Karpas-422 (cell line): ENCODE measurements around the gene CRTC2. TPM values are rescaled to one million over a fixed set of nuclear protein-coding genes. Genes with fewer than 3 reads are reported as not detected.

Experiments used
- DNase-seq: peaks from one replicate; pipeline ENCODE4 v3.0.0-alpha.2; 2015
- H2AFZ ChIP-seq: fragments of 200-600 bp; sonication (generic); 2 replicates; pipeline ENCODE4 v1.6.1; 2014; ENCODE audit warnings: antibody characterized with exemption, low read length, mixed read lengths
- H3K27ac ChIP-seq: fragments of 200-600 bp; sonication (generic); 2 replicates; pipeline ENCODE4 v1.5.1; 2014; ENCODE audit warnings: mild to moderate bottlenecking, low read length, moderate library complexity
- H3K27me3 ChIP-seq: fragments of 200-600 bp; sonication (generic); 2 replicates; pipeline ENCODE4 v1.6.1; 2014; ENCODE audit warnings: low read length, mixed read lengths
- H3K36me3 ChIP-seq: fragments of 200-600 bp; sonication (generic); 2 replicates; pipeline ENCODE4 v1.6.1; 2014; ENCODE audit warnings: low read length, mixed read lengths; ENCODE audit not compliant: insufficient read depth
- H3K4me1 ChIP-seq: fragments of 200-600 bp; sonication (generic); 2 replicates; pipeline ENCODE4 v1.6.1; 2014; ENCODE audit warnings: mild to moderate bottlenecking, low read length, mixed read lengths
- H3K4me2 ChIP-seq: fragments of 200-600 bp; sonication (generic); 2 replicates; pipeline ENCODE4 v1.6.1; 2014; ENCODE audit warnings: low read length, low read depth, mild to moderate bottlenecking; ENCODE audit not compliant: poor library complexity, severe bottlenecking
- H3K4me3 ChIP-seq: fragments of 200-600 bp; sonication (generic); 2 replicates; pipeline ENCODE4 v1.5.1; 2014; ENCODE audit warnings: mild to moderate bottlenecking, antibody characterized with exemption, low read length, mixed read lengths
- H3K79me2 ChIP-seq: fragments of 200-600 bp; sonication (generic); 2 replicates; pipeline ENCODE4 v1.6.1; 2014; ENCODE audit warnings: mild to moderate bottlenecking, low read length, mixed read lengths
- H3K9ac ChIP-seq: fragments of 200-600 bp; sonication (generic); 2 replicates; pipeline ENCODE4 v1.6.0; 2014; ENCODE audit warnings: low read length
- H3K9me2 ChIP-seq: fragments of 200-600 bp; sonication (generic), shearing (Covaris generic); replicated peaks from 2 replicates; pipeline ENCODE4 v1.6.0; 2014; ENCODE audit warnings: mild to moderate bottlenecking, low read length, moderate library complexity; ENCODE audit not compliant: insufficient read depth
- H3K9me3 ChIP-seq: fragments of 300-700, 200-600 bp; sonication (generic); 2 replicates; pipeline ENCODE4 v1.6.1; 2014; ENCODE audit warnings: low read length, mixed read lengths
- H4K20me1 ChIP-seq: fragments of 200-600 bp; sonication (generic); 2 replicates; pipeline ENCODE4 v1.6.1; 2014; ENCODE audit warnings: mild to moderate bottlenecking, antibody characterized with exemption, low read length, low read depth; ENCODE audit not compliant: insufficient read depth
- total RNA-seq: library from RNA; depleted of rRNA; stranded (reverse); fragments of >200 nt; shearing (Covaris generic); gene quantifications from 2 replicates; pipeline ENCODE4 v1.2.3, GENCODE V29; 2014; ENCODE audit warnings: low replicate concordance

CRTC2 gene
- total RNA-seq, 1 experiment from 2014 or later: 28.3 TPM

GRCh38 chr1:153941826-153942725, 16.3 kb downstream of the CRTC2 start:
- H3K9me2 ChIP-seq: no peaks in the 10 kb centered on the region
- H3K4me2 ChIP-seq: no peak overlapping the region
- peaks cover 23% of the 10 kb centered on the region for H3K4me1 ChIP-seq
- no peak for DNase-seq
- H3K79me2 ChIP-seq: peaks cover 32% of the 10 kb centered on the region
- H3K27me3 ChIP-seq: no peaks in the 10 kb centered on the region
- no peaks in the 10 kb centered on the region for H3K9me3 ChIP-seq
- no peak overlapping the region for H2AFZ ChIP-seq
- H3K36me3 ChIP-seq: peaks cover 29% of the 10 kb centered on the region
- no peak overlapping the region for H3K9ac ChIP-seq
- no peaks in the 10 kb centered on the region for H4K20me1 ChIP-seq
- H3K27ac ChIP-seq: no peak overlapping the region
- no peak overlapping the region for H3K4me3 ChIP-seq

- no peak for DNase-seq
- Histone ChIP-seq H3K27ac (no peak overlapping the region), H3K9ac (no peak overlapping the region), H3K79me2 (peaks cover 32% of the 10 kb centered on the region), H3K27me3 (no peaks in the 10 kb centered on the region), H3K36me3 (peaks cover 38% of the 10 kb centered on the region), H2AFZ (no peak overlapping the region), H3K4me2 (no peak overlapping the region), H3K4me1 (peaks cover 18% of the 10 kb centered on the region), H3K9me2 (no peaks in the 10 kb centered on the region), H3K4me3 (no peak overlapping the region), H3K9me3 (no peaks in the 10 kb centered on the region), H4K20me1 (no peaks in the 10 kb centered on the region)
These were observed 17.7 kb downstream of the CRTC2 start for GRCh38 chr1:153940756-153941155.

- H3K4me2 ChIP-seq: no peak overlapping the region
- peaks cover 20% of the 10 kb centered on the region for H3K79me2 ChIP-seq
These were observed 18.9 kb downstream of the CRTC2 start for GRCh38 chr1:153939476-153939875.

GRCh38 chr1:153938996-153939395, 19.4 kb downstream of the CRTC2 start:
- H3K36me3 ChIP-seq: peaks cover 38% of the 10 kb centered on the region
- H3K27me3 ChIP-seq: no peaks in the 10 kb centered on the region
- H3K79me2 ChIP-seq: peaks cover 15% of the 10 kb centered on the region
- no peak overlapping the region for H2AFZ ChIP-seq
- DNase-seq: no peak
- no peak overlapping the region for H3K4me3 ChIP-seq
- no peaks in the 10 kb centered on the region for H3K9me3 ChIP-seq
- no peaks in the 10 kb centered on the region for H4K20me1 ChIP-seq
- no peak overlapping the region for H3K4me2 ChIP-seq
- peaks cover 4% of the 10 kb centered on the region for H3K4me1 ChIP-seq
- H3K9me2 ChIP-seq: no peaks in the 10 kb centered on the region
- H3K9ac ChIP-seq: no peak overlapping the region
- H3K27ac ChIP-seq: no peak overlapping the region

More at GRCh38 chr1:153939476-153939875, 18.9 kb downstream of the CRTC2 start:
- DNase-seq: no peak
- Histone ChIP-seq H4K20me1 (no peaks in the 10 kb centered on the region), H3K9me3 (no peaks in the 10 kb centered on the region), H3K9me2 (no peaks in the 10 kb centered on the region), H3K4me3 (no peak overlapping the region), H3K27me3 (no peaks in the 10 kb centered on the region), H3K4me1 (peaks cover 9% of the 10 kb centered on the region), H3K9ac (no peak overlapping the region), H2AFZ (no peak overlapping the region), H3K27ac (no peak overlapping the region), H3K36me3 (peaks cover 38% of the 10 kb centered on the region)

DNA sequence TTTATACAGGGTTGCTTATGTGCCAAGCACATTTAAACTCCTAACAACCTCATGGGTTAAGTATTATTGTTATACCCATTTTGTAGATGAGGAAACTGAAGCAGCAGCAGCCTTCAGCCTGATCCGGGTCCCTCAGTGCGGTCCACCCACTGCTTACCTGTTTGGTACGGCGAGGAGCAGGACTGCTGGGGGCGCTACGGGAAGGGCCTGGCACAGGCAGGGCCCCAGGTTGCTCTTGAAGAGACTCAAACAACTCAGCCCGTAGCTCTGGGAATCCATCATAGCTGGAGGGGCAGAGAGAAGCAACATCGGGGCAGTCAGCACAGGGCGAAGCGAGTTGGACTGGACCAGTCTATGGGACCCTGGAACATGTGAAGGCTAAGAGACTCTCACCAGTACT, 21.1 kb downstream of the CRTC2 start:
- no peak for DNase-seq
- Histone ChIP-seq H3K4me2 (no peak overlapping the region), H2AFZ (no peak overlapping the region), H3K27me3 (no peaks in the 10 kb centered on the region), H3K4me3 (no peak overlapping the region), H3K27ac (no peak overlapping the region), H3K79me2 (peaks cover under 1% of the 10 kb centered on the region; the same call in 1 of the 2 replicates), H3K9ac (no peak overlapping the region), H4K20me1 (no peaks in the 10 kb centered on the region), H3K9me3 (no peaks in the 10 kb centered on the region), H3K9me2 (no peaks in the 10 kb centered on the region), H3K4me1 (no peaks in the 10 kb centered on the region), H3K36me3 (peaks cover 26% of the 10 kb centered on the region)

- H3K4me2 ChIP-seq: no peak overlapping the region
- H3K27ac ChIP-seq: no peak overlapping the region
- H3K79me2 ChIP-seq: no peaks in the 10 kb centered on the region
- no peaks in the 10 kb centered on the region for H3K9me2 ChIP-seq
- no peaks in the 10 kb centered on the region for H3K9me3 ChIP-seq
- H3K4me1 ChIP-seq: no peaks in the 10 kb centered on the region
- H3K27me3 ChIP-seq: no peaks in the 10 kb centered on the region
- H2AFZ ChIP-seq: no peak overlapping the region
- no peak overlapping the region for H3K4me3 ChIP-seq
- peaks cover 26% of the 10 kb centered on the region for H3K36me3 ChIP-seq
- no peak overlapping the region for H3K9ac ChIP-seq
- no peaks in the 10 kb centered on the region for H4K20me1 ChIP-seq
- no peak for DNase-seq
These were observed 22.2 kb downstream of the CRTC2 start for GRCh38 chr1:153936011-153936802.

DNA sequence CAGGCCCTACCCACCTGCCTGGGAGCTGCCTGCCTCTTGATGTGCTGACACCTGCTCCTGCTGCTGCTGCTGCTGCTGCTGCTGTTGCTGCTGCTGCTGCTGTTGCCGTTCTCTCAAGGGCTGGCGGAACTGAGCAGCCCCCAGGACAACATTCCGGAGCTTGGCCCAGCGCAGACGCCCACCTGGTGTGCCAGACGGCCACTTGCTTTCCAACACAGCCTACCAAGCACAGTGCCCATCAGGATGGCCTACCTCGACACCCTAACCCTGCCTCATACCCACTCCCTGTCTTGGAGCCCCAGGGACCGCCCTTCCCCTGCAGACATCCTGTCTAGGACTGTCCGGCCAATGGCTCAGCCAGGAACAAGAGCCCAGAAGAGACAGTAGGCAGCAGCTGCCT, 23.7 kb downstream of the CRTC2 start:
- H3K4me1 ChIP-seq: peaks cover 2% of the 10 kb centered on the region; the same call in 1 of the 2 replicates
- no peaks in the 10 kb centered on the region for H3K9me2 ChIP-seq
- no peaks in the 10 kb centered on the region for H3K9me3 ChIP-seq
- H3K27ac ChIP-seq: no peak overlapping the region
- no peak overlapping the region for H3K4me2 ChIP-seq
- H3K27me3 ChIP-seq: no peaks in the 10 kb centered on the region
- peaks cover 26% of the 10 kb centered on the region for H3K36me3 ChIP-seq
- DNase-seq: no peak
- H4K20me1 ChIP-seq: no peaks in the 10 kb centered on the region
- no peak overlapping the region for H2AFZ ChIP-seq
- no peak overlapping the region for H3K4me3 ChIP-seq
- no peaks in the 10 kb centered on the region for H3K79me2 ChIP-seq
- H3K9ac ChIP-seq: no peak overlapping the region

GRCh38 chr1:153933955-153934354, 24.5 kb downstream of the CRTC2 start:
- no peaks in the 10 kb centered on the region for H4K20me1 ChIP-seq
- no peak for DNase-seq
- H3K27me3 ChIP-seq: no peaks in the 10 kb centered on the region
- no peak overlapping the region for H3K4me2 ChIP-seq
- peaks cover 24% of the 10 kb centered on the region for H3K36me3 ChIP-seq
- H3K9me3 ChIP-seq: no peaks in the 10 kb centered on the region
- no peaks in the 10 kb centered on the region for H3K79me2 ChIP-seq
- no peak overlapping the region for H3K4me3 ChIP-seq
- H3K9me2 ChIP-seq: no peaks in the 10 kb centered on the region
- peaks cover 10% of the 10 kb centered on the region for H3K4me1 ChIP-seq
- H3K27ac ChIP-seq: no peak overlapping the region
- H2AFZ ChIP-seq: no peak overlapping the region
- H3K9ac ChIP-seq: no peak overlapping the region
